GM19467 (cell line): ENCODE data around the gene SLC9C2.
"Not testable (repeated sequence)": the region's sequence is repeated elsewhere in the genome, so short reads cannot be mapped to it uniquely, and the experiment has no call there.

Source experiments
- ATAC-seq: cut with Tn5 transposase; IDR thresholded peaks from one replicate; pipeline ENCODE4 v1.9.1; 2021; ENCODE audit warnings: mild to moderate bottlenecking, moderate library complexity; ENCODE audit not compliant: unreplicated experiment

The SLC9C2 gene

DNA sequence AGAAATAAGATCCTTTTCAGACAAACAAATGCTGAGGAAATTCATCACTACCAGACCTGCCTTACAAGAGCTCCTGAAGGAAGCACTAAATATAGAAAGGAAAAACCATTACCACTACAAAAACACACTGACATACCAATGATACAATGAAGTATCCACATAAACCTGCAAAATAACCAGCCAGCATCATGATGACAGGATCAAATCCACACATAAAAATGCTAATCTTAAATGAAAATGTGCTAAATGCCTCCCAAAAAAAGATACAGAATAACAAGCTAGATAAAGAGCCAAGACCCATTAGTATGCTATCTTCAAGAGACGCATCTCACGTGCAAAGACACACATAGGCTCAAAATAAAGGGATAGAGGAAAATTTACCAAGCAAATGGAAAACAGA lies 140.2 kb downstream of the SLC9C2 start:
- ATAC-seq: not testable (repeated sequence)

DNA sequence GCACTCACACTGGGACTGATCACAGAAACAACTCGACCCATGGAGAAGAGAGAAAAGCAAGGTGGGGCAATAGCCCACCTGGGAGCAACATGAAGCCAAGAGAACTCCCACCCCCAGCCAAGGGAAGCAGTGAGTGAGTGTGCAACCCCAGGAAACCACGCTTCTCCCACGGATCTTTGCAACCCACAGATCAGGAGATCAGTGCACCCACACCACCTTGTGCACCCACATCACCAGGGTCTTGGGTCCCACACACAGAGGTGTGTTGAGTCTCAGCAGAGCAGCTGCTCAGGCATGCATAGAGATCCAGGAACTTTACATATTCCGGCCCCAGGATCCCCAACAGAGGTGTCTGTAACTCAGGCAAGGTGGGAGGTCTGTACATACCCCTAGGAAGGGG lies 143.0 kb downstream of the SLC9C2 start:
- ATAC-seq: no peak

GRCh38 chr1:173454966-173455524 lies 147.8 kb downstream of the SLC9C2 start:
- no peak for ATAC-seq

DNA sequence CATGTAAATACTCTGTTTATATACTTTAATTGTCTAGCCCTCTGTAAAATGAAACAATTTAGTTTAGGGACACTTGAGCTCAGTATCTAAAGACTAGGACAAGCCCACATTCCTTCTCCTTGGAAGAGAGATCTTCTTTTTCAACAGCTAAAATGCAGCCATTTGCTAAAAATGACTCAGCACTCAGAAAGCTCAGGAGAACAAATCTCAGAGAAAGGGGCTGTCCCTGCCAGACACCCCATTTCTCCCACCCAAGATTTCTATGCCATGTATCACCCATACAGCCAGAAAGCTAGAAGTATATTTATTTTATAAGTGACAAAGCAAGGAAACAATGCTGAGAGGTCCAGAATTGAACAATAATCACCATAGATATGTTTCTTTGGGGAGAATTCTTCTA lies 148.9 kb downstream of the SLC9C2 start:
- ATAC-seq: no peak

GRCh38 chr1:173451981-173452380 lies 150.9 kb downstream of the SLC9C2 start:
- ATAC-seq: no peak
